Uterus (tissue), 4 donors: ENCODE measurements around the gene PALS2. TPM values are rescaled to one million over a fixed set of nuclear protein-coding genes. Genes with fewer than 3 reads are reported as not detected.

Source experiments
- DNase-seq, 2 donors: peaks; one replicate each; pipeline ENCODE4 v3.0.0-alpha.2; 2019 to 2020
- H3K27ac ChIP-seq, 2 donors: fragments of 200-600 bp; sonication (generic); 1 replicate in 1 of 2; 2 replicates in 1 of 2; pipeline ENCODE4 v1.5.1; 2016 to 2018
- H3K27me3 ChIP-seq, 2 donors: fragments of 200-600 bp; sonication (generic); one replicate each; pipeline ENCODE4 v1.5.1; 2018 to 2019; ENCODE audit warnings: control low read depth in 1 of 2
- H3K36me3 ChIP-seq, 2 donors: fragments of 200-600 bp; sonication (generic); one replicate each; pipeline ENCODE4 v1.5.1; 2019; ENCODE audit warnings: control low read depth in 1 of 2
- H3K4me1 ChIP-seq, 2 donors: fragments of 200-600 bp; sonication (generic); one replicate each; pipeline ENCODE4 v1.5.1; 2018 to 2019; ENCODE audit warnings: control low read depth in 1 of 2
- H3K4me3 ChIP-seq, 2 donors: fragments of 200-600 bp; sonication (generic); 1 replicate in 1 of 2; 2 replicates in 1 of 2; pipeline ENCODE4 v1.5.1; 2018 to 2019; ENCODE audit warnings: mild to moderate bottlenecking in 1 of 2
- H3K9me3 ChIP-seq, 2 donors: fragments of 200-600 bp; sonication (generic); one replicate each; pipeline ENCODE4 v1.5.1; 2019; ENCODE audit warnings: control low read depth in 1 of 2
- POLR2A ChIP-seq, 2 donors: fragments of 450-650 bp; IDR thresholded peaks; one replicate each; pipeline ENCODE4 v1.6.1; 2016; ENCODE audit warnings: antibody characterized with exemption in 2 of 2, mild to moderate bottlenecking in 1 of 2, moderate library complexity in 1 of 2
- intact Hi-C: fragments of 100-400 bp; cut with DNase I; formaldehyde crosslinking; loops from one replicate; pipeline ENCODE4 v1.15.1; 2023; ENCODE audit warnings: low total_unique reads
- total RNA-seq, 4 donors: library from RNA; depleted of rRNA in 3 of 4; stranded (reverse); fragments of >200 nt in 3 of 4; gene quantifications; one replicate each; pipeline versions ENCODE4 v1.1.0 to v1.2.4, GENCODE V29; 2014 to 2023
- TF ChIP-seq, protein P1 (sequence below), 4 experiments: fragments of 200-600 bp in 2 of 4; fragments of 450-650 bp in 2 of 4; sonication (generic) in 2 of 4; IDR thresholded peaks; one replicate each; pipeline ENCODE4 v1.5.1; 2016 to 2019; ENCODE audit warnings: antibody characterized with exemption in 4 of 4, mild to moderate bottlenecking in 2 of 4, moderate library complexity in 1 of 4
- donor health status: DM: yes; HTN: yes; CAD: no.

The PALS2 gene
- total RNA-seq, 4 donors from 2014 or later, result 4.7 to 45.4 (median 36.8) TPM

DNA sequence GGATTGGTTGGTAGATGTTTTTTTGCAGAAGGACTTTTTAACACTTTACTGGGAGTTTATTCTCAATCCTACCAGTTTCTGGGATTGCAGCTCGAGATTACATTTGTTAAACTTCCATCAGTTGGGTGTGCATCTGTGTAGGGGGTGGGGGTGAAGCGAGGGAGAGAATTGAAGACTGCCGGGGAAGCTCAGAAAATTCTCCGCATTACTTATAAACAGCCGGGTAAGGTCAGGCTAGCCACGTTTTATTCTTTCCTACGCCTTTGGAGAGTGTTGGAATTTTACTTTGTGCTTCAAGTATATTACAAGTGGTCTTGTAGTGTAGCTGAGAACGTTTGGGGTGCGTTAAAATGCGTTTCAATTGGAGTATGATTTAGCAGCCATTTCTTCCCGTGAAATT is 1.1 kb downstream of the PALS2 start:
- Histone ChIP-seq H3K27ac (peak overlapping the region in 1 of 2 donors; percentile 70), H3K36me3 (no peaks in the 10 kb centered on the region), H3K9me3 (no peaks in the 10 kb centered on the region), H3K4me3 (peak overlapping the region; percentile 45 to 88), H3K27me3 (no peaks in the 10 kb centered on the region), H3K4me1 (peaks cover 4 to 6% of the 10 kb centered on the region in 2 donors)
- TF ChIP-seq, protein P1, sequence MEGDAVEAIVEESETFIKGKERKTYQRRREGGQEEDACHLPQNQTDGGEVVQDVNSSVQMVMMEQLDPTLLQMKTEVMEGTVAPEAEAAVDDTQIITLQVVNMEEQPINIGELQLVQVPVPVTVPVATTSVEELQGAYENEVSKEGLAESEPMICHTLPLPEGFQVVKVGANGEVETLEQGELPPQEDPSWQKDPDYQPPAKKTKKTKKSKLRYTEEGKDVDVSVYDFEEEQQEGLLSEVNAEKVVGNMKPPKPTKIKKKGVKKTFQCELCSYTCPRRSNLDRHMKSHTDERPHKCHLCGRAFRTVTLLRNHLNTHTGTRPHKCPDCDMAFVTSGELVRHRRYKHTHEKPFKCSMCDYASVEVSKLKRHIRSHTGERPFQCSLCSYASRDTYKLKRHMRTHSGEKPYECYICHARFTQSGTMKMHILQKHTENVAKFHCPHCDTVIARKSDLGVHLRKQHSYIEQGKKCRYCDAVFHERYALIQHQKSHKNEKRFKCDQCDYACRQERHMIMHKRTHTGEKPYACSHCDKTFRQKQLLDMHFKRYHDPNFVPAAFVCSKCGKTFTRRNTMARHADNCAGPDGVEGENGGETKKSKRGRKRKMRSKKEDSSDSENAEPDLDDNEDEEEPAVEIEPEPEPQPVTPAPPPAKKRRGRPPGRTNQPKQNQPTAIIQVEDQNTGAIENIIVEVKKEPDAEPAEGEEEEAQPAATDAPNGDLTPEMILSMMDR (IDR thresholded peaks at IDR 0.05), result no peak
- TF ChIP-seq POLR2A (IDR thresholded peaks at IDR 0.05), result no peak
- DNase-seq, result peak in 1 of 2 donors; percentile 10
- intact Hi-C loops, result no loop called here

DNA sequence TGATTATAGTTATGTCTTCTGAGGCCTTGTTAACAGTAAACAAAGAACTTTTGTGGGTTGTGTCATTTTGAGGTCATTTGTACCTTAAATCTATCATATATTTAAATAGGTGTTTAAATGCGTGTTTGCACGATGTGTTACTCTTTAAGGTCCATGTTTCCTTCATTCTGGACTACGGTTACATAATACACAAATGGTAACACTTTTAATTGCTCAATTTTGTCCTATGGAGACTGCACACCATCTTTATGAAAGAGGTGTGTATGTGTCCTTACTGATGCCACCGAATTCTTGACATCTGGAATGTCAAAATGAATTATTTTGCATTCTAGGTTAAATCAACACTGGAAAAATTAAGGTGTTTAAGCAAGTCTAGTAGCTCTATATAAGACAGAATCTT is 1.7 kb downstream of the PALS2 start:
- Histone ChIP-seq H3K9me3 (no peaks in the 10 kb centered on the region), H3K27me3 (no peaks in the 10 kb centered on the region)
- intact Hi-C loops, result no loop called here

DNA sequence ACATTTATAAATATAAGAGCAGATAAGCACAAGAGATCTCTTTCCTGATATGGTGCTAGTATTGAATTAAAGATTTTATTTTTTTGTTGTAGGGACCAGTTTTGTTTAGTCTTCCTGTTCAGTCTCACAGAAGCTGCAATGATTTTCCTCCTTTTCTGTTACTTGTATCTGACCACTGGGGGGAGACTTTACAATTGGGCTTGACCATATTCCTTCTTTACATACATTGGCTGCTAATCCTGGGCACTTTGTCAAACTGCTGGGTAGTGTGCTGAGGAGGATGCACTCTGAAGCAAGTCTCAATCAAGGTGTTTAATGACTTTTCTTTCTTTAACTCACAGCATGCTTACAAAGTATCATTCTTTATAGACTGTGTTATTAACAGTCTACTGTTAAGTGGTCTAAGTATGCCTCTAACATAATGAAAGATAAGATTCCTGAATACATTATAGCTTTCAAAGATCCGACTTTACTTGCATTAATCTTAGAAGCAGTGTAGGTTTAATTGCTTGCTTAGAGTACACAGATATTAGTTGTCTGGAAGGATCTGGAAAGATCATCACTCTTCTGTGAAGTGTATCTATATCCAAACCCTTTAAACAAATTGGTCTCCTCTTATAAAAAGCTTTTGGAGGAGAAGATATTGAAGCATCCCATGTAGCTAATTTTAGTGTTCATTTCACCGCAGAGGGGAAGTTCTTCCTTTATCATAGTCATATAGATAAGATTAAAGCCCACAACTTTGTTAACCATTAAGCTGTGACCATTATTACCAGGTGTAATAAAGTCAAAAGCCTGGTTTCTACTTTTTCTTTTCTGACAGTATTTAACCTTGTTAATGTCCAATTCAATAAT is 3.1 kb downstream of the PALS2 start:
- Histone ChIP-seq H3K36me3 (no peaks in the 10 kb centered on the region), H3K4me1 (peaks cover 4 to 6% of the 10 kb centered on the region in 2 donors), H3K27me3 (no peaks in the 10 kb centered on the region), H3K4me3 (no peak overlapping the region), H3K9me3 (no peaks in the 10 kb centered on the region), H3K27ac (no peak overlapping the region)
- TF ChIP-seq POLR2A (IDR thresholded peaks at IDR 0.05), result no peak
- TF ChIP-seq, protein P1 (IDR thresholded peaks at IDR 0.05), result peak; percentile 32 to 51 (median 34)
- intact Hi-C loops, result no loop called here
- DNase-seq, result peak in 1 of 2 donors; percentile 15

More for the DNA sequence above, 1.7 kb downstream of the PALS2 start:
- H3K4me1 ChIP-seq, result peaks cover 4 to 6% of the 10 kb centered on the region in 2 donors
- no peaks in the 10 kb centered on the region for H3K36me3 ChIP-seq
- TF ChIP-seq, protein P1 (IDR thresholded peaks at IDR 0.05), result no peak
- no peak for TF ChIP-seq POLR2A (IDR thresholded peaks at IDR 0.05)
- H3K4me3 ChIP-seq, result peak overlapping the region in 1 of 2 donors; percentile 88
- DNase-seq, result no peak
- H3K27ac ChIP-seq, result no peak overlapping the region

DNA sequence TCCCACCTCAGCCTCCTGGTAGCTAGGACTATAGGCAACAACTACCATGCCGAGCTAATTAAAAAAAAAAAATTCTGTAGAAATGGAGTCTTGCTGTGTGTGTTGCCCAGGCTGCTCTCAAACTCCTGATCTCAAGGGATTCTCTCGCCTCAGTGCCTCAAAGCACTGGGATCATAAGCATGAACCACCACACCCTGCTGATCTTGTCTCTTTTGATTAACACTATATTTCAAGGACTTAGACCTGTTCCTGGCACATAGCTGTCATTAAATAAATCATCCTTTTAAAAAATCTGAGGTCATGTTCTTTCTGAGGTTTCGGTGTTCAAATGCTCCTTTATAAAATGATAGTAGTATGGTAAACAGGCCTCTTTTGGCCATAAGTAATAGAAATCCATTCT is 4.8 kb downstream of the PALS2 start:
- Histone ChIP-seq H3K9me3 (no peaks in the 10 kb centered on the region), H3K4me1 (peaks cover 0 to 6% of the 10 kb centered on the region in 2 donors), H3K27me3 (no peaks in the 10 kb centered on the region), H3K4me3 (no peak overlapping the region), H3K36me3 (no peaks in the 10 kb centered on the region), H3K27ac (no peak overlapping the region)
- TF ChIP-seq POLR2A (IDR thresholded peaks at IDR 0.05), result no peak
- TF ChIP-seq, protein P1 (IDR thresholded peaks at IDR 0.05), result no peak
- DNase-seq, result no peak
- intact Hi-C loops, result no loop called here

GRCh38 chr7:24580283-24580946 is 7.2 kb downstream of the PALS2 start:
- Histone ChIP-seq H3K4me1 (no peaks in the 10 kb centered on the region), H3K9me3 (no peaks in the 10 kb centered on the region), H3K27me3 (no peaks in the 10 kb centered on the region), H3K36me3 (no peaks in the 10 kb centered on the region), H3K4me3 (no peak overlapping the region), H3K27ac (no peak overlapping the region)
- TF ChIP-seq, protein P1 (IDR thresholded peaks at IDR 0.05), result no peak
- DNase-seq, result no peak
- intact Hi-C loops, result no loop called here
